Pulmonary artery endothelial cell (primary cell): ENCODE results near the gene MTCH1. TPM values are rescaled to one million over a fixed set of nuclear protein-coding genes. Genes with fewer than 3 reads are reported as not detected.

ENCODE experiments used
- DNase-seq: peaks from one replicate; pipeline ENCODE4 v3.0.0-alpha.2; 2011; ENCODE audit warnings: low read depth, low spot score
- total RNA-seq: library from RNA; depleted of rRNA; stranded (reverse); fragments of >200 nt; gene quantifications from 2 replicates; pipeline ENCODE4 v1.2.3, GENCODE V29; 2014

The MTCH1 gene
- total RNA-seq, 1 donor from 2014 or later = 305 TPM

DNA sequence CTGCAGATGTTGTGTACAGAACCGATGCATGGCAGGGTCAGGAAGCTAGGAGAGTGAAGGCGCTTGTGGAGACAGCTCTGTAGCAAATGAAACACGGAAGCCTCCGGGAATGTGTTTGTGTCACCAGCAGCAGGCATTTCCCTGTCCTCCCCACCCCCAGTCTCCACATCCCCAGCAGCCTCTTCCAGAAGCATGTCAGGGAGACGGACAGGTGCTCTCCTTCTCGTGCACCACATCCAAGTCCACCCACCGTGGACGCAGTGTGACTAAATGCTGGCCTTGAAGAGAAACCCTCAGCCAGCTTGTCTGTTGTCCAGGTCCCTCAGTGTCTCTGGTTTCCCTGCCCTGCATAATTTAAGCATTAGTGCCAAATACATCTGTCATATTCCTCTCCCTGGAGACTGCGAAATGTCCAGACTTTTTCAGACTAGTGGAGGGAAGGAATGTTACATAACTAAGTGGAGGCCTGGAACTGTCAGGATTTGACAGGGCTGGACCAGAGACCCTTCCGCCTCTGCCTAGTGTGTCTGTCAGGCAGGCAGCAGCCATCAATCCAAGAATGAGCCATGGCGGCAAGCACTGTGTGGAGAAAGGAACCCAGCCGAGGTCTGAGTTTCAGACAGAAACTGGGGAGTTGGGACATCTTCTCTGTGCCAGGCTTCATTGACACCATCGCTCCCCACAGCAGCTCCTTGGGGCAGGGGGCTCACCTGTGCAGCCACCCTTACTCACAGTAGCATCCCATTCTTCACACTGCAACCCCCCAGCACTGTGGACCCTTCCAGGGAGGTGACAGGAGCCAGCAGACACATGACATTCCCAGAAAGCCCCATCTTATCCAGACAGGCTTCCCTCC lies 58.1 kb downstream of the MTCH1 start:
- no peak for DNase-seq

DNA sequence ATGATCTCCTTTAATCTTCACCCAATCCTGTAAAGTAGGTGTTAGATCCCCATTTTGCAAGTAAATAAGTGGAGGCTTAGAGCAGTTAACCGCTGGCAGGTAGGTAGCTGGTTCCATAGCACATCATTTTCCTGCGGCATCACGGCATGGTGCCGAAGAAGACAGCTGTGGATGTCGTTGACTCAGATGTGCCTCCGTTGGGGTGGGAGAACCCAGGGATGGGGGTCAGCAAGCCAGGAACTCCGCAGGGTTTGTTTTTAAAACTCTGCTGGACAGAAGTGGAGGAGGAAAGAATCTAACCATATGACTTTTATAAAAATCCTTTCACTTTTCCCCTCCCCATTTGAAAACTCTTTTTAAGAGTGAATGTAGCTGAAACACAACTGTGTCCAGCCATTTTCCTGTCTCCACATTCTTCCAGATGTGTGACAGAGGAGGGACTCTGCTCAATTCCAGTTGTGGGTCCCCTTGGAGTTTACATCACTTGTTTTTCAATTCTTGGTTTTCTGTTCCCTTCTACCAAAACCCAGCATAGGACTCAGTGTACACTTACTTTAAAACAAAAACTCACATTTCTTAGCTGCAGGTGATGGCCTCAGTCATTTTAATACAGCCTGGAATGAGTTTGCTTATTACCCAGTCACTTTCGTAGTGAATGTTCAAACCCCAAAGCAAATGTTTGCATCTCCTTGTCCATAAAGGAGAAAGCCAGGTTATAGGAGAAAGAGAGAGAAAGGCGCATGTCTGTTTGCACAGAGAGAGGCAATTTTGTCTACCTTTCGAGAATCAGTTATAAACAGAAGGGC lies 59.1 kb downstream of the MTCH1 start:
- DNase-seq = no peak

DNA sequence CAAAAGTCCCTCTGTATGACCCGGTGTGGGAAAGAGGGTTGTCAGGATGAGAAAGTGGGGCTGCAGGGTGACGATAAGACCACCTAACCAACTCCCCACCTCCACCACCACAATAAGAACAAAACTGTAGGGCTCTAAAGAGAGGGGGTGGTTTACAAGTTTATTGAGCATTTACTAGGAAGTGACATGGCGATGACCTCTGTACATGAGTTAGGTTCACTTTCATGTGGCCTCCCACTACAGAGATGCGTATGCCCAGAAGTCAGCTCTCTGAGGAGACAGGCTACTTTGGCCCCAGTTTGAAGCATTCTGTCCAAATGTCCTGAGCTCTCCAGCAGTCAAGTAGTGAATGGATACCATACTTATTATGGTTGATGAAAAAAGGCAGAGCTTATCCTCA lies 60.2 kb downstream of the MTCH1 start:
- no peak for DNase-seq

DNA sequence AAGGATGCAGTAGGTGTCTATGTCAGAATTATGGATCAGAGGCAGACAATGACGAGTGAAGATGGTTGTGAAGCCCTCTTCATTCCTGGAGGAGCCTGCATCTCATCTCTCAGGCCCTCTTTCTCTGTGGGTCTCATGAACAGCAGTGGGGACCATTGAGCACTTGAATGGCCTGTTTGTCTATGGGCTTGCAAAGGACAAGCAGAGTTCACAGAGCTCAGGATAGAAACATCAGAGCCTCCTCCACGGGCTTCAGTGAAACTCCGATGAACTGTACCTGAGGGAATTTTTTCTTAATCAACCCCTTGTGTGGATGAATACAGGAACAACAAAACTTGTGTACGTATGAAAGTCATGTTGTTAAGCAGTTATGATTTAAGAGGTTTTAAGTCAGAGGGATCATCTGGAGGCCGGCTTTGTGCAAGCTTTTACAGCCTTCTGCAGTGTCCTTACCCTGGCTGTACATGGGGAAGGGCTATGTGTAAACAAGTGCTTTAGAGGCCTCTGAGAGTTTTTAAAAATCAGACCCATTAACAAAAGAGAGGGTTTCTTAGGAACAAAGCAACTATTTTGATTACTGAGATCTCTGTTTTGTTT lies 61.1 kb downstream of the MTCH1 start:
- no peak for DNase-seq

DNA sequence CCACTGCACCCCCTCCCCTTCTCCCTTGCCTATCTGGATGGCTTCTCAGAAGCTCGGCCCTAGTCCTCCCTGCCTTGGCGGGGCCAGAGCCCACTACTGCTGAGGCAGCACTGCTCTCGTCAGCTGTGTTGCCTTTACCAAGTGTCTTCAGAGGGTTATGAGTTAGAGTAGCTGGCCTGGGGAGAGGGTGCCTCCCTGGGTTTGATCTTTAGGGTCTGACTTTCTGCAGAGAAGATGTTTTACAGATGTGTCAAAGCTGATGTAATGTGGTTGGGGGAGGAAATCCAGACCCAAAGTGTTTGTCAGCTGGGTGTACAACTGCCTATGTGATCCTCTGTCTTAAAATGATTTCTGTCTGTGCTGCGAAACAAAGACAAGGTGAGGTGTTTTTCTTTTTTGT lies 61.9 kb downstream of the MTCH1 start:
- no peak for DNase-seq

DNA sequence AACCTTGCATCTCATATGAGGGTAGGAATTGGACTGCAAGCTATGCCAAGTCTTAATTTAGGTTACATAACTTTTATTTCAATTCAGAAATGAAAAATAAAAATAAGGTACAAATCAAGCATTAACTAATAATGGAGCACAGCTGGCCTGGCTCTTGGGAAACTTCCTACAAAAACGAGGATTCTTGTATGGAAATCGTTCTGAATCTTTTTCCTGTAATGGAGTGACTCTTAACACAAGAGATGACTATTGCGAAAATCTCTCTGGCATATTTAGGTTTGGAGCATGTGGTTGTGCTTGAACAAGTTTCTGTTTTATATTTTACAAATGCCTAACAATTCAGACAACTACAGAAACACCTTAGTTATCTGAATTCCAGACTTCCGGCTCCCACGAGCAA lies 65.5 kb downstream of the MTCH1 start:
- no peak for DNase-seq

DNA sequence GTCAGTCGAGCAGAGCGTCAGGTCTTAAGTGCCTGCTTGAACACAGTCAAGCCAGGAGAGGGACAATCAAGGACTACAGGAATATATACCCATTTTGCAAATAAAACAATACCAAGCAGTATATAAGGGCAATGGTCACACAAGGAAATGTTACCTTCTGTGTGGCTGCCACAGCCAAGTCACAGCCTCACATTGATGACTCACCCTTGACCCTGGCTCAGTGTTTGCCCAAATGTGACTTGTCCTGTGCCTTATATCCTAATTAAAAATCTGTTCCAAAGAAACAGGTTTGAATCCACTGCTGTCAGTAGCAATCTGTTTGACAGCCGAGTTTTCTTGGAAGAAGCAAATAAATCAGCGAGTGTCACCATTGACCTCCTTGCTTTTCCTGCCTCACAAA lies 65.9 kb downstream of the MTCH1 start:
- DNase-seq = no peak

Other genes starting within 250 kb of the MTCH1 start
- gene CPNE5, start 146.8 kb downstream of the MTCH1 start, total RNA-seq = 6.9 and 7.5 TPM in 2 replicates
- 35.1 and 44.8 TPM in 2 replicates for gene PPIL1, start 111.4 kb downstream of the MTCH1 start, total RNA-seq
- 26.2 and 32.5 TPM in 2 replicates for gene C6orf89, start 100.2 kb downstream of the MTCH1 start, total RNA-seq
- under 0.01 TPM in 1 of 2 replicates, not detected in the other for gene PI16, start 31.5 kb downstream of the MTCH1 start, total RNA-seq
- gene FGD2, start 19.5 kb upstream of the MTCH1 start, total RNA-seq = not detected in 2 replicates
- gene PIM1, start 184.0 kb upstream of the MTCH1 start, total RNA-seq = 3.2 and 3.6 TPM in 2 replicates